Skeletal muscle satellite cell (primary cell): Measurements from ENCODE around the gene CNTD1.
"Not testable (repeated sequence)": the region's sequence is repeated elsewhere in the genome, so short reads cannot be mapped to it uniquely, and the experiment has no call there.

Experiments used
- H3K27me3 ChIP-seq: 2 replicates; pipeline ENCODE4 v1.7.0; 2013; ENCODE audit warnings: low read length; ENCODE audit not compliant: control insufficient read depth, insufficient read depth
- H3K36me3 ChIP-seq: 2 replicates; pipeline ENCODE4 v1.7.0; 2013; ENCODE audit warnings: mild to moderate bottlenecking, control low read depth, low read length; ENCODE audit not compliant: insufficient read depth
- H3K4me1 ChIP-seq: 2 replicates; pipeline ENCODE4 v1.7.0; 2013; ENCODE audit warnings: low read length; ENCODE audit not compliant: control insufficient read depth, insufficient read depth
- H3K4me2 ChIP-seq: 2 replicates; pipeline ENCODE4 v1.7.0; 2013; ENCODE audit warnings: mild to moderate bottlenecking, low read length
- H3K4me3 ChIP-seq: 2 replicates; pipeline ENCODE4 v1.7.0; 2013; ENCODE audit warnings: low read length
- H3K9ac ChIP-seq: 2 replicates; pipeline ENCODE4 v1.7.0; 2013; ENCODE audit warnings: mild to moderate bottlenecking, low read depth, low read length, moderate library complexity
- H3K9me3 ChIP-seq: replicated peaks from 2 replicates; pipeline ENCODE4 v1.7.0; 2013; ENCODE audit warnings: mild to moderate bottlenecking, control low read depth, low read length

CNTD1 gene

DNA sequence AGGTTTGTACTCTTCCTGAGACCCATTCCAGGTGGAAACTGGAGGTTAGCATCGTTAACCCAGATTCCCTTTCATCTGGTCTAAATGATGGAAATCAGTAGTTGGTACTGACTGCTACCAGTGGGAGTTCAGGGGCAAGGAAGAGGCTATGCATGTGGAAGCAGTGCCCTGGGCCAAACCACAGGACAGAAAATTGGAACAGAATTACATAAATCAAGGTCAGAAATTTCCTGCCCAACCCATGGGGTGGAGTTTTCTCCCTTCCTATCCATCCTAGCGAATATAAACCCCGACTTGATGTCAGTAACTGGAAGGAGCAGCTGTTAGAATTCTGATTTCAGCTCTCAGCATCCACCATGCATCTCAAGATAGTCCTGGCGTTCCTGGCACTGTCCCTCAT, 45.6 kb downstream of the CNTD1 start, which contains the start of gene AOC2:
Gene AOC2, plus strand, starts transcription at position 310 of the 400 bp plus-strand sequence. Its CDS starts 47 bp downstream, at position 357.
- H3K4me2 ChIP-seq, result no peak within 1 kb of the TSS
- H3K4me1 ChIP-seq, result peaks cover 22% of the 10 kb centered on the region
- H3K9ac ChIP-seq, result no peak within 1 kb of the TSS
- no peaks in the 10 kb centered on the region for H3K9me3 ChIP-seq
- peaks cover 46% of the 10 kb centered on the region for H3K36me3 ChIP-seq
- H3K27me3 ChIP-seq, result peaks cover under 1% of the 10 kb centered on the region
- no peak within 1 kb of the TSS for H3K4me3 ChIP-seq

DNA sequence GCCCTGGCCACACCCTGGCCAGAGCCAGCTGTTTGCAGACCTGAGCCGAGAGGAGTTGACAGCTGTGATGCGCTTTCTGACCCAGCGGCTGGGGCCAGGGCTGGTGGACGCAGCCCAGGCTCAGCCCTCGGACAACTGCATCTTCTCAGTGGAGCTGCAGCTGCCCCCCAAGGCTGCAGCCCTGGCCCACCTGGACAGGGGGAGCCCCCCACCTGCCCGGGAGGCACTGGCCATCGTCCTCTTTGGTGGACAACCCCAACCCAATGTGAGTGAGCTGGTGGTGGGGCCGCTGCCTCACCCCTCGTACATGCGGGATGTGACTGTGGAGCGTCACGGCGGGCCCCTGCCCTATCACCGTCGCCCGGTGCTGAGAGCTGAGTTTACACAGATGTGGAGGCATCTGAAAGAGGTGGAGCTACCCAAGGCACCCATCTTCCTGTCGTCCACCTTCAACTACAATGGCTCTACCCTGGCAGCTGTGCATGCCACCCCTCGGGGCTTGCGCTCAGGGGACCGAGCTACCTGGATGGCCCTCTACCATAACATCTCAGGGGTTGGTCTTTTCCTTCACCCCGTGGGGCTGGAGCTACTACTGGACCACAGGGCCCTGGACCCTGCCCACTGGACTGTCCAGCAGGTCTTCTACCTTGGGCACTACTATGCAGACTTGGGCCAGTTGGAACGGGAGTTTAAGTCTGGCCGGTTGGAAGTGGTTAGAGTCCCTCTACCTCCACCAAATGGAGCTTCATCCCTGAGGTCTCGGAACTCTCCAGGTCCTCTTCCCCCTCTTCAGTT, 46.3 kb downstream of the CNTD1 start:
- Histone ChIP-seq H3K4me1 (peaks cover 22% of the 10 kb centered on the region), H3K9ac (no peak overlapping the region), H3K9me3 (no peaks in the 10 kb centered on the region), H3K4me2 (no peak overlapping the region), H3K27me3 (peaks cover 5% of the 10 kb centered on the region), H3K36me3 (peaks cover 44% of the 10 kb centered on the region), H3K4me3 (no peak overlapping the region)

DNA sequence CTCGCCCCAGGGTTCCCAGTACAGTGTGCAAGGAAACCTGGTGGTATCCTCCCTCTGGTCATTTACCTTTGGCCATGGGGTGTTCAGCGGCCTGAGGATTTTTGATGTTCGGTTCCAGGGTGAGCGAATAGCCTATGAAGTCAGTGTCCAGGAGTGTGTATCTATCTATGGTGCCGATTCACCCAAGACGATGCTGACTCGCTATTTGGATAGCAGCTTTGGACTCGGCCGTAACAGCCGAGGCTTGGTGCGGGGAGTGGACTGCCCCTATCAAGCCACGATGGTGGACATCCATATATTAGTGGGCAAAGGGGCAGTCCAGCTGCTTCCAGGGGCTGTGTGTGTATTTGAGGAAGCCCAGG, 46.9 kb downstream of the CNTD1 start:
- H3K9ac ChIP-seq, result no peak overlapping the region
- peaks cover 44% of the 10 kb centered on the region for H3K36me3 ChIP-seq
- no peak overlapping the region for H3K4me2 ChIP-seq

DNA sequence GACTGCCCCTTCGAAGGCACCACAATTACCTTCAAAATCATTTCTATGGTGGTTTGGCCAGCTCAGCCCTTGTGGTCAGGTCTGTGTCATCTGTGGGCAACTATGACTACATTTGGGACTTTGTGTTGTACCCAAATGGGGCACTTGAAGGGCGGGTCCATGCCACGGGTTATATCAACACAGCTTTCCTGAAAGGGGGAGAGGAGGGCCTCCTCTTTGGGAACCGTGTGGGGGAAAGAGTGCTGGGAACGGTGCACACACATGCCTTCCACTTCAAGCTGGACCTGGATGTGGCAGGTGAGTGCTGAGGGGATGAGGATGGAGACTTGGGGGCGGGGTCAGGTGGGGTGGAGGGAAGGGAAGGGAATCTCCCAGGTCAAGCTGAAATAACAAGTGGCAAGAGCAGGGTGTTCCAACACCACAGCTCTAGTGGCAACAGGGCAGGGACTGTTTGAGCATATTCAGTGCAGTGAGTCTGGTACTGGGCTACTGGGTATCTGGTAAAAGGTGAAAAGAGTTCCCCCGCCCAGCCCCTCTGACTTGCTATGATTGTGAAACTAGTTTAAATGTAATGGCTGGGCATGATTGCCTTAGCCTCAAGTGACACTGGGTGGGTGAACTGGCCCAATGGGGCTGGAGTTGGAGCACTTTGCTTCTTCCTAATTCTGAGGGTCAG, 47.4 kb downstream of the CNTD1 start:
- peaks cover 22% of the 10 kb centered on the region for H3K4me1 ChIP-seq
- H3K4me2 ChIP-seq, result no peak overlapping the region
- no peak overlapping the region for H3K4me3 ChIP-seq
- no peak overlapping the region for H3K9ac ChIP-seq
- H3K27me3 ChIP-seq, result peaks cover 5% of the 10 kb centered on the region
- no peaks in the 10 kb centered on the region for H3K9me3 ChIP-seq
- peaks cover 43% of the 10 kb centered on the region for H3K36me3 ChIP-seq

More for the DNA sequence above, 46.9 kb downstream of the CNTD1 start:
- Histone ChIP-seq H3K9me3 (no peaks in the 10 kb centered on the region), H3K27me3 (peaks cover 5% of the 10 kb centered on the region), H3K4me3 (no peak overlapping the region), H3K4me1 (peaks cover 22% of the 10 kb centered on the region)

DNA sequence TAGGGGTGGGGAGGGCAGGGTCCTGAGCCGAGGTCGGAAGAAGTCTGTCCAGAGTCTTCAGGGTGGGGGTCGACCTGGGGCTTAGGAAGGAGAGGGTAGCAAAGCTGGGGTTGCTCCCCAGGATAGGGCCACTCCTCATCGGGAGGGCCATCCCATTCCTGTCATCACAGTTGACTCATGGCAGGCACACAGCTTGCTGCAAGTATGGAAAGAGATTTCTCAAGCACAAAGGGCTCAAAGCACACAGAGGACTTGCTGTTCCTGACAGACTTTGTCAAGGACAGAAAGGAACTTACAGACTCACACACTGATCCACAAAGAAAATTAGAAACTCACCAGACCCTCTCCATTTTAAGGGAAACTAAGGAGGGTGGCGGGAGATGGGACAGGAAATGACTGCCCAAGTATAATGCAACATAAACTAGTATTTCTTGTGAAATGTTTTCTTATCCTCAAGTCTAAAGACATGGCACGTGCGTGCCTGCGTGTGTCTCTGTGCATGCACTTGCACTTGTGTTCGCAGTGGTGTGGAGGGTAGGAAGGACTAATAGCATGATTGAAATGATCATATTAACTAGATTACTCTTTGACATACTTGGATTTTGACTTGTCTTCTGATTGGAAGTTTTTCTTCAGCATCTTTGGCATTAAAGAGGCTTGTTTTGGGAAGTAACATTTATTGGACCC, 48.1 kb downstream of the CNTD1 start:
- Histone ChIP-seq H3K36me3 (peaks cover 37% of the 10 kb centered on the region), H3K4me2 (no peak overlapping the region), H3K4me3 (no peak overlapping the region), H3K9me3 (no peaks in the 10 kb centered on the region), H3K27me3 (peaks cover 8% of the 10 kb centered on the region), H3K9ac (no peak overlapping the region), H3K4me1 (peaks cover 22% of the 10 kb centered on the region)

DNA sequence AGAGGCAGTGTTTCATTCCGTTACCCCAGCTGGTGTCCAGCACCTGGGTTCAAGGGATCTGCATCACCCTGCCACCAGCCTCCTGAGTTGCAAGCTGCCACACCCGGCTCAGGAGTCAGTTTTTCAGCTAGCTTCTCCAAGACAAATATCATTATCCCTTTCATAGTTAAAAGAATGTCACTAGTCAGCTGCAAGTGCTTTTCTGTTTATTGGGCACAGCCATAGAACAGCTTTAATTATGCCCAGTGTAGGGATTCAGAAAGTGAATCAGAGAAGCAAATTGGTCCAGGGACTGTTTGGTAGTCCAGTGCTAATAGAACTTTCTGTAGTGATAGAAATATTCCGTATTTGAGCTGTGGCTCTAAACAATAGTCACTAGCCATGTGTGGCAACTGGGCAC, 49.4 kb downstream of the CNTD1 start:
- Histone ChIP-seq H3K27me3 (peaks cover 11% of the 10 kb centered on the region), H3K4me3 (no peak overlapping the region), H3K4me2 (no peak overlapping the region), H3K9me3 (no peaks in the 10 kb centered on the region), H3K4me1 (peaks cover 22% of the 10 kb centered on the region), H3K36me3 (peaks cover 23% of the 10 kb centered on the region), H3K9ac (no peak overlapping the region)

DNA sequence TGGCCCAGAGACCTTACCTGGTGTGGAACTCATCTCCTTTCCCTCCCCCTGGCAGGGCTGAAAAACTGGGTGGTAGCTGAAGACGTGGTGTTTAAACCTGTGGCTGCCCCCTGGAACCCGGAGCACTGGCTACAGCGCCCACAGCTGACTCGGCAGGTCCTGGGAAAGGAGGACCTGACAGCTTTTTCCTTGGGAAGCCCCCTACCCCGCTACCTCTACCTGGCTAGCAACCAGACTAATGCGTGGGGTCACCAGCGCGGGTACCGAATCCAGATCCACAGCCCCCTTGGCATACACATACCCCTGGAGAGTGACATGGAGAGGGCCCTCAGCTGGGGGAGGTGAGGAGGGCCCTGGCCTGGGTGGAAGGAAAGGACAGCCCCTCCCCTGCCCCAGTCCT, 50.4 kb downstream of the CNTD1 start:
- H3K27me3 ChIP-seq, result peaks cover 13% of the 10 kb centered on the region
- H3K36me3 ChIP-seq, result peaks cover 16% of the 10 kb centered on the region
- H3K4me3 ChIP-seq, result no peak overlapping the region
- H3K4me1 ChIP-seq, result peaks cover 22% of the 10 kb centered on the region
- H3K4me2 ChIP-seq, result no peak overlapping the region
- no peak overlapping the region for H3K9ac ChIP-seq
- no peaks in the 10 kb centered on the region for H3K9me3 ChIP-seq

DNA sequence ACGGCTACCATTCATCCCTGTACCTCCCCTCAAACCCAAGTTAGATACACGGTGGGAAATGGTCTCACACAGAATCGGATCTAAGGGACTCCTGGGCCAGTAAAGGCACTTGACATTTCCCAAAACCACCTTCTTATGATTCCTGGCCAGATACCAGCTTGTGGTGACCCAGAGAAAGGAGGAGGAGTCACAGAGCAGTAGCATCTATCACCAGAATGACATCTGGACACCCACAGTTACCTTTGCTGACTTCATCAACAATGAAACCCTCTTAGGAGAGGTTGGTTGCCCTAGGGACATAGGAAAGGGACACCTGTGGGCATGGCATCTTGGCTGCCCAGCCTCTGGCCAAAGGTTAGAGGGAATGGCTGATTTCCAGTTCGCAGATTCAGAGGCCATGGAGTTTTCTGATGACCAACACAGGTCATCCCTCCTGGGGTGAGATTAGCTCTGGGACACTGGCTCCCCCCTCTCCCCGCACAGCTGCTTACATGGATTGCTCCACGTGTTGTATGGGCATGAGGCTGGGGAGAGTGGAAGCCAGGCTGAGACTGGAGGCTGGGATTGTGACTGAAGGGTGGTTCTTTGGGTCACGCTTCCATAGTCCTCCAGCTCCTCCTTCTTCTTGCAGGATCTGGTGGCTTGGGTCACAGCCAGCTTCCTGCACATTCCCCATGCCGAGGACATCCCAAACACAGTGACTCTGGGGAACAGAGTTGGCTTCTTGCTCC, 51.0 kb downstream of the CNTD1 start:
- Histone ChIP-seq H3K9me3 (no peaks in the 10 kb centered on the region), H3K4me3 (no peak overlapping the region), H3K4me1 (peaks cover 22% of the 10 kb centered on the region), H3K36me3 (peaks cover 10% of the 10 kb centered on the region), H3K4me2 (no peak overlapping the region), H3K9ac (no peak overlapping the region), H3K27me3 (peaks cover 13% of the 10 kb centered on the region)

DNA sequence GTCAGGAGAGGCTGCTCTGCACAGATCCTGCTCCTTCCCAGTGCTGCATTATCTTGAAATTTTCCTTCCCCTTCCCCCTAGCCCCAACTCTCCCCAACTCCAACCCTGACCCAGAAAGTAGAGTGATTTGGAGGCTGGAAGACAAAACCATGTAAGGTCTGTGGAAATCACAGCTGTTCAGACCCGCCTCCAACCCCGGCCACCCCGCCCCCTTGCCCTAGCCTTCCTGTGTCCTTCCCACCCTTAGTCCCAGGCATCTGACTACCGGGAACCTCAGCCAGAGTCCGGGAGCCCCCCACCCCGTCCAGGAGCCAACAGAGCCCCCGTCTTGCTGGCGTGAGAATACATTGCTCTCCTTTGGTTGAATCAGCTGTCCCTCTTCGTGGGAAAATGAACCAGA, 52.3 kb downstream of the CNTD1 start, which contains the start of gene AOC3:
Gene AOC3, plus strand, starts transcription at position 246 of the 400 bp plus-strand sequence. Its CDS starts 145 bp downstream, at position 391.
- H3K4me1 ChIP-seq, result peaks cover 13% of the 10 kb centered on the region
- peaks cover 17% of the 10 kb centered on the region for H3K27me3 ChIP-seq
- H3K4me3 ChIP-seq, result no peak within 1 kb of the TSS
- H3K9ac ChIP-seq, result no peak within 1 kb of the TSS
- peak within 1 kb of the TSS; percentile 44 for H3K4me2 ChIP-seq
- no peaks in the 10 kb centered on the region for H3K9me3 ChIP-seq
- H3K36me3 ChIP-seq, result no peaks in the 10 kb centered on the region

DNA sequence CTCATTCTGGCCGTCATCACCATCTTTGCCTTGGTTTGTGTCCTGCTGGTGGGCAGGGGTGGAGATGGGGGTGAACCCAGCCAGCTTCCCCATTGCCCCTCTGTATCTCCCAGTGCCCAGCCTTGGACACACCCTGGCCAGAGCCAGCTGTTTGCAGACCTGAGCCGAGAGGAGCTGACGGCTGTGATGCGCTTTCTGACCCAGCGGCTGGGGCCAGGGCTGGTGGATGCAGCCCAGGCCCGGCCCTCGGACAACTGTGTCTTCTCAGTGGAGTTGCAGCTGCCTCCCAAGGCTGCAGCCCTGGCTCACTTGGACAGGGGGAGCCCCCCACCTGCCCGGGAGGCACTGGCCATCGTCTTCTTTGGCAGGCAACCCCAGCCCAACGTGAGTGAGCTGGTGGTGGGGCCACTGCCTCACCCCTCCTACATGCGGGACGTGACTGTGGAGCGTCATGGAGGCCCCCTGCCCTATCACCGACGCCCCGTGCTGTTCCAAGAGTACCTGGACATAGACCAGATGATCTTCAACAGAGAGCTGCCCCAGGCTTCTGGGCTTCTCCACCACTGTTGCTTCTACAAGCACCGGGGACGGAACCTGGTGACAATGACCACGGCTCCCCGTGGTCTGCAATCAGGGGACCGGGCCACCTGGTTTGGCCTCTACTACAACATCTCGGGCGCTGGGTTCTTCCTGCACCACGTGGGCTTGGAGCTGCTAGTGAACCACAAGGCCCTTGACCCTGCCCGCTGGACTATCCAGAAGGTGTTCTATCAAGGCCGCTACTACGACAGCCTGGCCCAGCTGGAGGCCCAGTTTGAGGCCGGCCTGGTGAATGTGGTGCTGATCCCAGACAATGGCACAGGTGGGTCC, 52.9 kb downstream of the CNTD1 start:
- not testable (repeated sequence) for H3K4me1 ChIP-seq, H3K9ac ChIP-seq, H3K9me3 ChIP-seq, H3K4me3 ChIP-seq, H3K36me3 ChIP-seq
- peak overlapping the region; percentile 44 for H3K4me2 ChIP-seq
- H3K27me3 ChIP-seq, result peaks cover 20% of the 10 kb centered on the region
